Measurements from ENCODE around the gene SPATA16. TPM values are rescaled to one million over a fixed set of nuclear protein-coding genes. Genes with fewer than 3 reads are reported as not detected.
"Not testable (repeated sequence)": the region's sequence is repeated elsewhere in the genome, so short reads cannot be mapped to it uniquely, and the experiment has no call there.

SPATA16 gene
- total RNA-seq, 2 experiments from 2014 or later, result not detected

- no peak for ATAC-seq
- Mint-ChIP-seq H3K27me3 (peaks cover 6% of the 10 kb centered on the region), H3K36me3 (ENCODE audit: low read depth) (no peaks in the 10 kb centered on the region), H3K4me1 (no peaks in the 10 kb centered on the region), H3K27ac (no peak overlapping the region), H3K4me3 (no peak overlapping the region), H3K9me3 (ENCODE audit: low read depth) (no peaks in the 10 kb centered on the region)
- ChIA-PET POLR2A (no interaction called here), CTCF (no interaction called here)
- intact Hi-C loops (cut with DNase I, micrococcal nuclease), result no loop called here
- DNase-seq, result no peak
Observed at GRCh38 chr3:172904711-172905373, 236.2 kb downstream of the SPATA16 start.

GRCh38 chr3:172903642-172904320, 237.3 kb downstream of the SPATA16 start:
- ATAC-seq, result no peak
- Mint-ChIP-seq H3K27ac (no peak overlapping the region), H3K9me3 (ENCODE audit: low read depth) (no peaks in the 10 kb centered on the region), H3K36me3 (ENCODE audit: low read depth) (no peaks in the 10 kb centered on the region), H3K4me3 (no peak overlapping the region), H3K27me3 (peaks cover 6% of the 10 kb centered on the region), H3K4me1 (no peaks in the 10 kb centered on the region)
- ChIA-PET POLR2A (no interaction called here), CTCF (interaction anchor here (0.8 to 1.0 kb wide), 2 partner anchors 10 to 70 kb away, joined by 3 read pairs; no protein-coding TSS in a partner anchor)
- no peak for DNase-seq
- intact Hi-C loops (cut with DNase I, micrococcal nuclease), result no loop called here

GRCh38 chr3:172892158-172892557, 248.9 kb downstream of the SPATA16 start:
- POLR2A ChIA-PET, result no interaction called here
- no peaks in the 10 kb centered on the region for H3K36me3 Mint-ChIP-seq (ENCODE audit: low read depth)
- intact Hi-C loops (cut with DNase I, micrococcal nuclease), result no loop called here
- CTCF ChIA-PET, result no interaction called here
- ATAC-seq (no peak), DNase-seq (no peak)
- no peak overlapping the region for H3K4me3 Mint-ChIP-seq
- peaks cover 2% of the 10 kb centered on the region for H3K27me3 Mint-ChIP-seq
- H3K9me3 Mint-ChIP-seq (ENCODE audit: low read depth), result no peaks in the 10 kb centered on the region
- H3K4me1 Mint-ChIP-seq, result no peaks in the 10 kb centered on the region
- H3K27ac Mint-ChIP-seq, result no peak overlapping the region

- H3K4me1 Mint-ChIP-seq, result no peaks in the 10 kb centered on the region
- no peak overlapping the region for H3K27ac Mint-ChIP-seq
- peaks cover 2% of the 10 kb centered on the region for H3K27me3 Mint-ChIP-seq
- no peak for DNase-seq
- H3K9me3 Mint-ChIP-seq (ENCODE audit: low read depth), result peaks cover 4% of the 10 kb centered on the region
- intact Hi-C loops (cut with DNase I, micrococcal nuclease), result no loop called here
- CTCF ChIA-PET, result no interaction called here
- no peak overlapping the region for H3K4me3 Mint-ChIP-seq
- no peaks in the 10 kb centered on the region for H3K36me3 Mint-ChIP-seq (ENCODE audit: low read depth)
- POLR2A ChIA-PET, result no interaction called here
- ATAC-seq, result no peak
Observed at GRCh38 chr3:172885704-172886103, 255.3 kb downstream of the SPATA16 start.

GRCh38 chr3:172882563-172882962, 258.5 kb downstream of the SPATA16 start:
- Mint-ChIP-seq H3K4me1 (no peaks in the 10 kb centered on the region), H3K9me3 (ENCODE audit: low read depth) (peaks cover 14% of the 10 kb centered on the region), H3K4me3 (no peak overlapping the region), H3K27me3 (peaks cover 2% of the 10 kb centered on the region), H3K36me3 (ENCODE audit: low read depth) (no peaks in the 10 kb centered on the region), H3K27ac (no peak overlapping the region)
- ATAC-seq, result no peak
- no peak for DNase-seq
- intact Hi-C loops (cut with DNase I, micrococcal nuclease), result no loop called here
- POLR2A ChIA-PET, result no interaction called here
- CTCF ChIA-PET, result interaction anchor here (1.2 kb wide), 1 partner anchor 82 kb away, joined by 3 read pairs; no protein-coding TSS in a partner anchor

GRCh38 chr3:172879381-172879780, 261.7 kb downstream of the SPATA16 start:
- POLR2A ChIA-PET; H3K4me1 Mint-ChIP-seq; ATAC-seq; H3K27ac Mint-ChIP-seq; DNase-seq; intact Hi-C loops (cut with DNase I, micrococcal nuclease); H3K36me3 Mint-ChIP-seq (ENCODE audit: low read depth); H3K4me3 Mint-ChIP-seq; H3K27me3 Mint-ChIP-seq; CTCF ChIA-PET: not testable (repeated sequence)
- H3K9me3 Mint-ChIP-seq (ENCODE audit: low read depth), result peaks cover 14% of the 10 kb centered on the region

- no peak for ATAC-seq
Observed at GRCh38 chr3:172877011-172877410, 264.0 kb downstream of the SPATA16 start.

GRCh38 chr3:172876297-172876696, 264.7 kb downstream of the SPATA16 start:
- POLR2A ChIA-PET, result no interaction called here
- CTCF ChIA-PET, result no interaction called here

More at GRCh38 chr3:172877011-172877410, 264.0 kb downstream of the SPATA16 start:
- H3K27ac Mint-ChIP-seq, result no peak overlapping the region
- no peaks in the 10 kb centered on the region for H3K36me3 Mint-ChIP-seq (ENCODE audit: low read depth)
- H3K4me1 Mint-ChIP-seq, result no peaks in the 10 kb centered on the region
- ChIA-PET POLR2A (interaction anchor here (0.6 kb wide), 1 partner anchor 68 kb away, joined by 3 read pairs; no protein-coding TSS in a partner anchor), CTCF (interaction anchor here (0.6 kb wide), 1 partner anchor 125 kb away, joined by 3 read pairs; no protein-coding TSS in a partner anchor)
- peaks cover 2% of the 10 kb centered on the region for H3K27me3 Mint-ChIP-seq
- DNase-seq, result no peak
- H3K9me3 Mint-ChIP-seq (ENCODE audit: low read depth), result peaks cover 14% of the 10 kb centered on the region
- intact Hi-C loops (cut with DNase I, micrococcal nuclease), result no loop called here
- no peak overlapping the region for H3K4me3 Mint-ChIP-seq

GRCh38 chr3:172875039-172875438, 266.0 kb downstream of the SPATA16 start:
- peaks cover 4% of the 10 kb centered on the region for H3K27me3 Mint-ChIP-seq
- ChIA-PET POLR2A (no interaction called here), CTCF (no interaction called here)

More at GRCh38 chr3:172876297-172876696, 264.7 kb downstream of the SPATA16 start:
- H3K9me3 Mint-ChIP-seq (ENCODE audit: low read depth), result peaks cover 12% of the 10 kb centered on the region
- no peak overlapping the region for H3K4me3 Mint-ChIP-seq
- intact Hi-C loops (cut with DNase I, micrococcal nuclease), result no loop called here
- no peaks in the 10 kb centered on the region for H3K36me3 Mint-ChIP-seq (ENCODE audit: low read depth)
- DNase-seq (no peak), ATAC-seq (no peak)
- H3K27ac Mint-ChIP-seq, result no peak overlapping the region
- peaks cover 2% of the 10 kb centered on the region for H3K27me3 Mint-ChIP-seq
- no peaks in the 10 kb centered on the region for H3K4me1 Mint-ChIP-seq

GRCh38 chr3:172869784-172870518, 271.1 kb downstream of the SPATA16 start:
- CTCF ChIA-PET, result no interaction called here
- no peaks in the 10 kb centered on the region for H3K9me3 Mint-ChIP-seq (ENCODE audit: low read depth)

More at GRCh38 chr3:172875039-172875438, 266.0 kb downstream of the SPATA16 start:
- intact Hi-C loops (cut with DNase I, micrococcal nuclease), result no loop called here
- H3K4me3 Mint-ChIP-seq, result no peak overlapping the region
- H3K9me3 Mint-ChIP-seq (ENCODE audit: low read depth), result peaks cover 10% of the 10 kb centered on the region
- no peaks in the 10 kb centered on the region for H3K4me1 Mint-ChIP-seq
- DNase-seq, result no peak
- H3K27ac Mint-ChIP-seq, result no peak overlapping the region
- no peaks in the 10 kb centered on the region for H3K36me3 Mint-ChIP-seq (ENCODE audit: low read depth)
- no peak for ATAC-seq

GRCh38 chr3:172869368-172869771, 271.7 kb downstream of the SPATA16 start:
- no peaks in the 10 kb centered on the region for H3K36me3 Mint-ChIP-seq (ENCODE audit: low read depth)
- ChIA-PET CTCF (no interaction called here), POLR2A (no interaction called here)
- H3K4me3 Mint-ChIP-seq, result no peak overlapping the region
- no peaks in the 10 kb centered on the region for H3K4me1 Mint-ChIP-seq
- DNase-seq, result no peak
- no peaks in the 10 kb centered on the region for H3K9me3 Mint-ChIP-seq (ENCODE audit: low read depth)
- no peak overlapping the region for H3K27ac Mint-ChIP-seq
- ATAC-seq, result no peak
- peaks cover 4% of the 10 kb centered on the region for H3K27me3 Mint-ChIP-seq
- intact Hi-C loops (cut with DNase I, micrococcal nuclease), result no loop called here

More at GRCh38 chr3:172869784-172870518, 271.1 kb downstream of the SPATA16 start:
- Mint-ChIP-seq H3K36me3 (ENCODE audit: low read depth) (no peaks in the 10 kb centered on the region), H3K27me3 (peaks cover 3% of the 10 kb centered on the region), H3K4me3 (no peak overlapping the region), H3K4me1 (no peaks in the 10 kb centered on the region), H3K27ac (no peak overlapping the region)
- DNase-seq (no peak), ATAC-seq (no peak)
- POLR2A ChIA-PET, result no interaction called here
- intact Hi-C loops (cut with DNase I, micrococcal nuclease), result no loop called here

Data from activated CD4-positive, alpha-beta T cell treated with anti-CD3 and anti-CD28 coated beads for 36 hours (primary cell).